ENCODE data around the gene S1PR4. TPM values are rescaled to one million over a fixed set of nuclear protein-coding genes. Genes with fewer than 3 reads are reported as not detected.

The S1PR4 gene
- total RNA-seq, 1 experiment from 2014 or later, result 0.28 TPM

DNA sequence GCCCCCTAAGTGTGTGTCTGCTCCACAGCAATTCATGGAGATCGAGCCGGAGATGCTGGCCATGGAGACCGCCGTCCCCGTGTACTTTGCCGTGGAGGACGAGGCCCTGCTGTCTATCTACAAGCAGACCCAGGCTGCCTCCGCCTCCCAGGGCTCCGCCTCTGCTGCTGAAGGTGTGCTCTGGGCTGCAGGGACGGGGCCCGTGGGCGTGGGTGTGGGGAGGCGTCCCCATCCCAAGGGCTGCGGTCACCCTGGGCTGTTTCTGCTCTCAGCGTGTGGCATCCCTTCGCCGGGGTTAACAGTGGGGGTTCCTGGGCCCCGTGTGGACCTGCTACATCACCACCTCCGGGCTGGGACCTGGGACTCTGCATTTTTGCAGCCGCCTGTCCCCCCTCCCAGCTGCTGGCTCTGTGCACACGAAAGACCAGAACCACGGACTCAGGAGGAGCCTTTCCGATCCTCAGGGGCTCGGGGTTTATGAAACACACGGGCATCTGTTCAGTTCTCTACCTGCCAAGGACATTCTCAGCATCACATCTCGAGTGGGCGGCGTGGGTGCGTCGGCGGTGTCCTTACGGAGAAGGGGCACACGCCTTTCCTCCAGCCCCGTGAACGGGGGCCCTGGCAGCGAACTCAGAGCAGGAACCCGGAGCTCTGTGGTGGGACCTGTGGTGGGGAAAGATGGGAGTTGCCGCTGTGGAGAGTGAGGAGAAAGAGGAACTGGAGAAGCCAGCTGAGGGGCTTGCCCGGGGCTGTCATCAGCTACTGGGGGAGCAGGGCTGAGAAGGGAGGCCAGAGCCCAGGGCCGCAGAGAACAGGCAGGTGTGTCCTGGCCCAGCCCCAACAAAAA lies 14.9 kb downstream of the S1PR4 start:
- TF ChIP-seq MXD4 (CRISPR knock-in tag; IDR thresholded peaks at IDR 0.05; ENCODE audit: borderline replicate concordance) (no peak), CBFB (CRISPR knock-in tag; IDR thresholded peaks at IDR 0.05; ENCODE audit: low read depth) (no peak), NR2C2 (CRISPR knock-in tag; IDR thresholded peaks at IDR 0.05) (no peak), RELA (CRISPR knock-in tag; IDR thresholded peaks at IDR 0.05; ENCODE audit: borderline replicate concordance) (no peak), SP1 (CRISPR knock-in tag; conservative IDR thresholded peaks at IDR 0.05) (no peak), CREB1 (CRISPR knock-in tag; IDR thresholded peaks at IDR 0.05) (no peak), ATF3 (CRISPR knock-in tag; conservative IDR thresholded peaks at IDR 0.05) (no peak), AR (CRISPR knock-in tag; IDR thresholded peaks at IDR 0.05) (no peak), ZNF423 (CRISPR knock-in tag; IDR thresholded peaks at IDR 0.05) (no peak), CTCF (IDR thresholded peaks at IDR 0.05) (no peak), JUN (CRISPR knock-in tag; IDR thresholded peaks at IDR 0.05) (no peak), IRF2 (CRISPR knock-in tag; IDR thresholded peaks at IDR 0.05; ENCODE audit: borderline replicate concordance, low read depth) (no peak), HMGA2 (CRISPR knock-in tag; IDR thresholded peaks at IDR 0.05) (no peak), ZNF671 (CRISPR knock-in tag; IDR thresholded peaks at IDR 0.05) (no peak)
- TF ChIP-seq, protein P1, sequence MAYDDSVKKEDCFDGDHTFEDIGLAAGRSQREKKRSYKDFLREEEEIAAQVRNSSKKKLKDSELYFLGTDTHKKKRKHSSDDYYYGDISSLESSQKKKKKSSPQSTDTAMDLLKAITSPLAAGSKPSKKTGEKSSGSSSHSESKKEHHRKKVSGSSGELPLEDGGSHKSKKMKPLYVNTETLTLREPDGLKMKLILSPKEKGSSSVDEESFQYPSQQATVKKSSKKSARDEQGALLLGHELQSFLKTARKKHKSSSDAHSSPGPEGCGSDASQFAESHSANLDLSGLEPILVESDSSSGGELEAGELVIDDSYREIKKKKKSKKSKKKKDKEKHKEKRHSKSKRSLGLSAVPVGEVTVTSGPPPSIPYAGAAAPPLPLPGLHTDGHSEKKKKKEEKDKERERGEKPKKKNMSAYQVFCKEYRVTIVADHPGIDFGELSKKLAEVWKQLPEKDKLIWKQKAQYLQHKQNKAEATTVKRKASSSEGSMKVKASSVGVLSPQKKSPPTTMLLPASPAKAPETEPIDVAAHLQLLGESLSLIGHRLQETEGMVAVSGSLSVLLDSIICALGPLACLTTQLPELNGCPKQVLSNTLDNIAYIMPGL (CRISPR knock-in tag; IDR thresholded peaks at IDR 0.05), result no peak
- TF ChIP-seq, protein P2, sequence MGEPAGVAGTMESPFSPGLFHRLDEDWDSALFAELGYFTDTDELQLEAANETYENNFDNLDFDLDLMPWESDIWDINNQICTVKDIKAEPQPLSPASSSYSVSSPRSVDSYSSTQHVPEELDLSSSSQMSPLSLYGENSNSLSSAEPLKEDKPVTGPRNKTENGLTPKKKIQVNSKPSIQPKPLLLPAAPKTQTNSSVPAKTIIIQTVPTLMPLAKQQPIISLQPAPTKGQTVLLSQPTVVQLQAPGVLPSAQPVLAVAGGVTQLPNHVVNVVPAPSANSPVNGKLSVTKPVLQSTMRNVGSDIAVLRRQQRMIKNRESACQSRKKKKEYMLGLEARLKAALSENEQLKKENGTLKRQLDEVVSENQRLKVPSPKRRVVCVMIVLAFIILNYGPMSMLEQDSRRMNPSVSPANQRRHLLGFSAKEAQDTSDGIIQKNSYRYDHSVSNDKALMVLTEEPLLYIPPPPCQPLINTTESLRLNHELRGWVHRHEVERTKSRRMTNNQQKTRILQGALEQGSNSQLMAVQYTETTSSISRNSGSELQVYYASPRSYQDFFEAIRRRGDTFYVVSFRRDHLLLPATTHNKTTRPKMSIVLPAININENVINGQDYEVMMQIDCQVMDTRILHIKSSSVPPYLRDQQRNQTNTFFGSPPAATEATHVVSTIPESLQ (CRISPR knock-in tag; IDR thresholded peaks at IDR 0.05), result no peak
- CTCF ChIA-PET, result no interaction called here
- Mint-ChIP-seq H3K9me3 (no peaks in the 10 kb centered on the region), H3K27ac (no peak overlapping the region), H3K36me3 (peaks cover 10% of the 10 kb centered on the region), H3K4me3 (no peak overlapping the region), H3K27me3 (ENCODE audit: low read depth) (no peaks in the 10 kb centered on the region), H3K4me1 (peaks cover 7% of the 10 kb centered on the region)
- DNase-seq (ENCODE audit: low spot score) (no peak), ATAC-seq (no peak)
- POLR2A ChIA-PET, result no interaction called here
